NCI-H345 treated with DMSO at 0.1 percent for 48 hours (cell line): ENCODE measurements around the gene HOMER1.
A peak's percentile ranks its signal among the peaks of the same experiment; 100 is the strongest.

ENCODE experiments used
- DNase-seq: peaks from one replicate; lab custom pipeline; 2025; ENCODE audit not compliant: unreplicated experiment; lab: John Stamatoyannopoulos, UW

The HOMER1 gene

DNA sequence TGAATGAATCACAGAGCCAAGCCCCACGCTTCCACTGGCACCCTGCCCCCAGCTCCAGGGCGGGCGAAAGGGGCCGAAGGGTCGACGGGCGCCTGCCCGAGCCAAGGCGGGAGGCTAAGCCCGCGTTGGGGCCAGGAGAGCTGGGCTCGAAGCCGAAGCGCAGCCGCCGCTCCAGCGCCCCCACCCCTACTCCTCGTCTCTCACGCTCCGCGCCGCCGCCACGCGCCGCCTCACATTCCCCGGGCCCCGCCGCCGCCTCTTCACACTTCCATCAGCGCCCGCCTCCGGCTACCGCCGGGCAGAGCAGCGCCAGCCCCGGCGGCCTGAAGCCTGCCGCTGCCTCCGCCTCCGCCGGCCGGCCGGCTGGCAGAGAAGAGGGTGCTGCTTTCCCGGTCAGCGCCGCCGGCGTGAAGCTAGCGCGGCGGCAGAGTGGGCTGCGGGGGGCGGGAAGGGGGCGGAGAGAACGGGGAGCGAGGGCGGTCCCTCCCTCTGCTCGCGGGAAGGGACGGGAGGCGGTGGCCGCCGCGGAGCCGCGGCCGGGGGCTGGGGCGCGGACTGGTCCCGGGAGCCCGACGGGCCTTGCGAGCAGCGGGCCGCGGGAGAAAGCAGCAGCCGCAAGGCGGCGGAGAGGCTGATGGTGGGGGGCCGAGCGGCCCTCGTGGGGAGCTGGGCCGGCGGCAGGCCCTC lies at the start of gene HOMER1:
TSS of gene HOMER1 (minus strand) at position 431 of the 687 bp plus-strand sequence. CDS start 1,360 bp downstream, outside the sequence.
- peak; percentile 68 for DNase-seq

- DNase-seq = no peak
These were observed 49.3 kb upstream of the HOMER1 start for GRCh38 chr5:79563247-79563590.

DNA sequence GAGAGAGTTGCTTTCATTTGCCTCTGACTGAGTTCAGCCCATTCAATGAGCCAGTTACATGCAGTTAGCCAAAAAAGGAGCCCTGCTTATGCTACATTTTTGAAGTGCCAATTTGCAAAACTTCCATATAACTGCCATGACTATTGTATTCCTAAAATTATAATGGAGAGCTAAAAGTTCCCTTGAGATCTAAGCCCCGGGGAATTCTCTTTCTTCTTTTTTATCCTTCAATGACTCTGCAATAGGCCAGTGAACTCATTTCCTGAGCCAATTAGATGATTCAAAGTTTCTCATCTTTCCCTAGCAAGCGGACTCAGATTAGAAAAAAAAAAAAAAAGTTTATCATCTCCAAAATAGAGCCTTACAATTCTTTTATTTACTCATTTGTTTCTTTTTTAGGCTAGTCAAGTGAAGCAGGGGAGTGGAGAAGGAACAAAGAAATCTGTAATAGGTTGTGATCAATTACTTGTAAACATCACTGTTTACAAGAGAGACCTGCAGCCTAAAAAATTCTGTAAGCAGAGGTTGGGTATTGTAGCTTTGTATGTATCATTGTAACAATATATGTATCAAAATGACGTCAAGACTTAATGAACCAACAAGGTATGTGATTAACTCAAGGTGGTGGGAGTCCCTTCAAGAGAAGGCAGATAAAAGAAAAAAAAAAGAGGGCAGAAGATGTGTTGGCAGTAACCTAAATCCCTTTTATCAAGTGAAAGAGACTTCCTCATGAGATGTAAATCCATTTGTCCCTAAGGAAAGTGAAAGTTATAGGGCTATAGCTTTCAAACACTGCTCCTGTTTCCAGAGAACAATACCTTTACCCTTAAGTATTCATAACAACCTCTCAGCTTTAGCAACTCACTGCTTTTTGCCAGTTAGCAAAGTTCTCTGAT lies 48.7 kb upstream of the HOMER1 start:
- DNase-seq = no peak

GRCh38 chr5:79561525-79561893 lies 47.6 kb upstream of the HOMER1 start:
- no peak for DNase-seq

- no peak for DNase-seq
These were observed 47.0 kb upstream of the HOMER1 start for GRCh38 chr5:79560771-79561524.

- no peak for DNase-seq
These were observed 41.5 kb upstream of the HOMER1 start for GRCh38 chr5:79555418-79555817.

DNA sequence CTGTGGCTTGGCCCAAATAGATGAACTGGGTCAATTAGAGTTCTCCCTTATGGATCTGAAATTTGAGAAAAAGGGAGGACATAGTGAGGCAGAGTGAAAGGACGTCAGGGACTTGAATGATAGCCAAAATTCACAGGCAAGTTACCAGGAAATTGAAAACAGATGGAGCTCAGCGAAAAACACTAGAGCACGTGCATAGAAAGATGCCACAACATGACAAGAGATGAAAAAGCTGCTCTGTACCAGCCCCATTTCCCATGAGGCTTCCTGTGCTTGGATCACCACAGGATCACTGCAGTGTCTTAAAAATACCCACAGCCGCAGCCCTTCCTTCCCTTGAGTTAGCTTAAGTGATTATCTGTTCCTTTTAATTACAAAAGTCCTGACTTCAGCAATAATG lies 39.0 kb upstream of the HOMER1 start:
- no peak for DNase-seq

DNA sequence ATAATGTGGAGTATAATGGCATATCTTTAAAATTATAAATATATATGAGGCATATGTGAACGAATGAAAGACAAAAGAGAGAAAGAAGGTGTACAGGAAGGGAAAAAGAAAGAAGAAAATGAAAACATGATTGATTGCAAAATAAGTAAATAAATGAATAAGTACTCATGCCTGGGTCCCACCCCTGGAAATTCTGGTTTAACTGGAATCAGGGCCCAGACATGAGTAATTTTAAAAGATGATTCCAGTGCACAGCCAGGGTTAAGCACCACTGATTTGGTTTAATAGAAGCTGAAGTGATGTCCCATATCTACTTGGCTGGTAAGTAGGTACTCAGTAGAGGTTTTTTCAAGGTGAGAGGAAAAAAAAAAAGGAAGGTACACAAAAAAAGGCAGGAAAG lies 34.0 kb upstream of the HOMER1 start:
- DNase-seq = no peak

- DNase-seq = no peak
These were observed 33.5 kb upstream of the HOMER1 start for GRCh38 chr5:79547429-79547822.

DNA sequence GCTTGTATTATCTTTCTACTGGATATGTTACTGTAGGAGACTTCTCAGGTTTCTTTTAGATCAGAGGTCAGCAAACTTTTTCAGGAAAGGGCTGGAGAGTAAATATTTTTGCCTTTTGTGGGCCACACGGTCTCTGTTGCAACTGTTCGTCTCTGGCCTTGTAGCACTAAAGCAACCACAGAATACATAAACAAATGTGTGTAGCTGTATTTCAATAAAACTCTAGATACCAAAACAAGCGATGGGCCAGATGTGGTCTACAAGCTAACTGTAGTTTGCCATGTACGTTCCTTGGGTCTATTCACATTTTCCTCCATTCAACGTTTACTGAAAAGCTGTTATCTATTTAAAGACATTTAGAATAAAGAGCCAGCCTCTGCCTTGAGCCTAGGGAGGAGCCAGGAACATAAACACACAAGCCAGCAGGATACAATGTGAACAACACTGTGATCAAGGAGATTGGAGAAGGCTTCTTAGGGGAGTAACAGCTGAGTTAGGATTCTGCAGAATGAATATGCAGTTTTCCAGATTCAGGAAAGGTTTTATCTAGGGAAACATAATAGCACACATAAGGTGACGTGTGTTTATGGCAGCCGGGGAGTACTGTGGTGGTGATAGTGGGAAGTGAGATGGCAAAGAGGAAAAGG lies 33.0 kb upstream of the HOMER1 start:
- DNase-seq = no peak

GRCh38 chr5:79544131-79544530 lies 30.2 kb upstream of the HOMER1 start:
- no peak for DNase-seq

DNA sequence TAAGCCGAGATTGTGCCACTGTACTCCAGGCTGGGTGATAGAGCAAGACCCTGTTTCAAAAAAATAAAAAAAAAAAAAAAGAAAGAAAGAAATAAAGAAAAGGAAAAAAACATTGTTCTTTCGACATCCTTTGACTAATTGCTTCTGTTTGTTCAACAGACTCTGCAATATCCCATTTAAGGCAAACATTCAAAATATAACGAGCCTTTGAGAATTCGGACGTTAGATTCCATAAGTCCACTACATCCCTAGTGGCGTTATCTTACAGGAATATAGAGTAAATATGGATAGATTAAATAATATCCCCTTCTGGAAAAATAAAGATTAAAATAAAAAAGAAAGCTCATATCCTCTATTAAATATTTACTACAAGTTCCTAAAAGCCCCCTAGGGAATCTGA lies 27.0 kb upstream of the HOMER1 start:
- no peak for DNase-seq

- no peak for DNase-seq
These were observed 22.4 kb upstream of the HOMER1 start for GRCh38 chr5:79536193-79536906.

- DNase-seq = no peak
These were observed 21.7 kb upstream of the HOMER1 start for GRCh38 chr5:79535477-79536192.

DNA sequence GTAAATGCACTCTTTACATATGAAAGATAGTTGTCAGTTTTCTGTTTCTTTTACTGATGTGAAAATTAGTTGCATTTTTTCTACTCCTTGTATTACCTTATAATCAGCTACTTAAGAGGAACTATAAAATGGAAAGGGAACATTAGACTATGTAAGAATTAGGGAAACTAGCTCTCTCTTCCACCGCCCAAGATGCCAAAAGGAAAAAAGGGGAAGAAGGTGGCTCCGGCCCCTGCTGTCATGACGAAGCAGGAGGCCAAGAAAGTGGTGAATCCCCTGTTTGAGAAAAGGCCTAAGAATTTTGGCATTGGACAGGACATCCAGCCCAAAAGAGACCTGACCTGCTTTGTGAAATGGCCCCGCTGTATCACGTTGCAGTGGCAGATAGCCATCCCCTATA lies 15.2 kb upstream of the HOMER1 start:
- DNase-seq = no peak

DNA sequence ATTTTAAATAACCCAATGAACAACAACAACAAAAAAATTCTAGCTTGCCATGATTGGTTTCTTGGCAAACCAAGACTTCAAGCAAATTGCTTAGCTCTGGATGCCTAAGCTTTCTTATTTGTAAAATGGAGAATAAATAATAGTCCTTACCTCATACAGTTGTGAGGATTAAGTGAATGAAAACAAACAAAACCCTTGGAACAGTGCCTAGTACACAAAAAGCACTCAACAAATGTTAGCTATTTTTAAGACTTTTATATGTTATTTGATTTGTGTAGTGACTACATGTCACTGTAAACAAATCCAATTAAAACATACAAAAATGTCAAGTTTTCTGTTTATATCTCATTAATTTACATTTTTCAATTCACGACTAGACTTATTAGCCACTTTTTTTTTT lies 13.5 kb upstream of the HOMER1 start:
- DNase-seq = no peak

DNA sequence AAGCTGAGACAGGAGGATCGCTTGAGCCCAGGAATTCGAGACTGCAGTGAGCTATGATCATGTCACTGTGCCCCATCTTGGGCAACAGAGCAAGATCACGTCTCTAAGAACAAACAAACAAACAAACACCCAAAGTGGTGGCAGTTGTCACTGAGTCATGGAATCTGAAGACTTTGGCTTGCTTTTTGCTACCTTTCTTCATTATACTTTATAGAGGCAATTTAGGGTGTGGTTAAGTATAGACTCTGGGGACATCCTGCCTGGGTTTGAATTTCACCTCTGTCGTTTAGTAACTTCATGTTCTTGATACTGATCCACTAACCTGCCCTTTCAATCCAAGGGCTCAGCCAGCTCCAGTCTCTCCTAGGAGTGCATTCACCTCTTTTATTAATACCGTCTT lies 13.0 kb upstream of the HOMER1 start:
- DNase-seq = no peak

- no peak for DNase-seq
These were observed 12.6 kb upstream of the HOMER1 start for GRCh38 chr5:79526493-79526892.

- no peak for DNase-seq
These were observed 7.2 kb upstream of the HOMER1 start for GRCh38 chr5:79521156-79521555.

DNA sequence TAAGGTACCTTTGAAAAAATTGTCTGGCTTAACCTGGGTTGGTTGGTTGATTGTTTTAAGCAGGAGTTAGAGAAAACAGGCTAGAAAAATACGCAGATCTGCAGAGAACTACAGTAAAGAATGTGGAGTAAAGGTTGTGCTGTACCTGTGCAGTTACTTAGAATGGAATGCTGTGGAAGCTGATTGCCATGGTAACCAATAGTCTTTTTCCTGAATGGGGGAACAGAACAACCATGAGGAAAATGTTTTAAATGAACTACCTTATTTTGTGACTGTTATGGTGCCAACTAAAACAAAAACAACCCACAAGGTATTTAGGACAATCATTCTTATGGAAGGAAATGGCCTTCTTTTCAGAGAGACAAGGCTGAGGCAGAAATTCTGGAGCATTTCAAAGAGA lies 4.8 kb upstream of the HOMER1 start:
- DNase-seq = no peak
